GM12872 (cell line): ENCODE measurements around the gene KRTAP5-8.

ENCODE experiments used
- CTCF ChIP-seq: IDR thresholded peaks from 3 replicates; pipeline ENCODE4 v1.5.1; 2011; ENCODE audit warnings: low read depth, mild to moderate bottlenecking, low read length, moderate library complexity; ENCODE audit not compliant: insufficient read depth

Gene KRTAP5-8

DNA sequence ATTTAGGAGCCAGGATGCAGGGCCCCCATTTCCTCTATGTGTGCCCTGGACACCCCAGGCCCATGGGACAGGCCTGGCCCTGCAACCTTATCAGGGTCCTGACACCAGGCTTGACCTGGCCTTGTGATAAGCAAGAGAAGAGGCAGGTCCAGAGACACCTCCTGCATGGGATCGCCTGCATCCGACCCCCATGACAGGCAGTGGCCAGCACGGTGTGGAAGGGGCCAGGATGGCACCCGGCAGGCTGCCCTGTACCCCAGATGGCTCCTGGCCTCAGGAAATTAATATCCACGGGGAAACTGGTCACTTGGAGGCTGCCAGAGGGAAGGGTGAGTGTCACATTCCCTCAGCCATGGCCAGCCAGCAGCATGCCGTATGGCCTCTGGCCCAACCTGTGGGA is 17.2 kb downstream of the KRTAP5-8 start:
- no peak for TF ChIP-seq CTCF

- TF ChIP-seq CTCF, result no peak
Observed at GRCh38 chr11:71555508-71555907, 17.7 kb downstream of the KRTAP5-8 start.

- TF ChIP-seq CTCF, result no peak
Observed at GRCh38 chr11:71556018-71556417, 18.2 kb downstream of the KRTAP5-8 start.

GRCh38 chr11:71557257-71557656 is 19.4 kb downstream of the KRTAP5-8 start:
- no peak for TF ChIP-seq CTCF

DNA sequence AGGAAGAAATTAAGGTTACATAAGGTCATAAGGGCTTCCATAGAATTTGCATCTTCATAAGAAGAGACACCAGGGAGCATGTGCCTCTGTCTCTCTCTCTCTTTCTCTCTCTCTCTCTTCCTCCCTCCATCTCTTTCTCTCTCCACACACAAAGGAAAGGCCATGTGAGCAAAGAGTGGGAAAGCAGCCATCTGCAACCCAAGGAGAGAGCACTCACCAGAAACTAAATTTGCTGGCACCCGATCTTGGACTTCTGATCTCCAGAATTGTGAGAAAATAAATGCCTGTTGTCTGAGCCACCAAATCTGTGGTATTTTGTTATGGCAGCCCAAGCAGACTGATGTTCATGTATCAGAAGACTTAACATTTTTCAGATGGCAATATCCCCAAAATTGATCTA is 21.2 kb downstream of the KRTAP5-8 start:
- TF ChIP-seq CTCF, result no peak

DNA sequence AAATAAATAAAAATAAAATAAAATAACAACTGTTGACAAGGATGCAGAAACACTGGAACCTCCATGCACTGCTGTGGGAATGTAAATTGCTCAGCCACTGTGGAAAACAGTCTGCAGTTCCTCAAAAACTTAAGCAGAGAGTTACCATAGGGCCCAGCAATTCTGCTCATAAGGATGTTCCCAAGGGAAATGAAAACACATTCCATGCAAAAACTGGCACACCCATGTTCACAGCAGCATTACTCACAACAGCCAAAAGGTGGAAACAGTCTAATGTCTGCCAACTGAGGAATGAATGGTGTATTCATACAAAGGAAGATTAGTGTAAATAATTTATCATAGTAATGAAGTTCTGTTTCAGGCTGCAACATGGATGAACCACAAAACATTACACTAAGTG is 24.3 kb downstream of the KRTAP5-8 start:
- TF ChIP-seq CTCF, result no peak

GRCh38 chr11:71563406-71563805 is 25.6 kb downstream of the KRTAP5-8 start:
- TF ChIP-seq CTCF, result peak; percentile 65

- TF ChIP-seq CTCF, result no peak
Observed at GRCh38 chr11:71564430-71564829, 26.6 kb downstream of the KRTAP5-8 start.
